Left ventricle myocardium inferior (tissue), 1 donor: Measurements from ENCODE around the gene TFAP2D. TPM values are rescaled to one million over a fixed set of nuclear protein-coding genes. Genes with fewer than 3 reads are reported as not detected.

Experiments
- DNase-seq: peaks from one replicate; pipeline ENCODE4 v3.0.0-alpha.2; 2020
- H3K27ac ChIP-seq: fragments of 200-600 bp; replicated peaks from 2 replicates; pipeline ENCODE4 v1.8.0; 2021
- H3K27me3 ChIP-seq: fragments of 200-600 bp; 2 replicates; pipeline ENCODE4 v1.8.0; 2021; ENCODE audit warnings: low read depth
- H3K36me3 ChIP-seq: fragments of 200-600 bp; 2 replicates; pipeline ENCODE4 v1.8.0; 2021
- H3K4me1 ChIP-seq: fragments of 200-600 bp; 2 replicates; pipeline ENCODE4 v1.8.0; 2021
- H3K4me3 ChIP-seq: fragments of 200-600 bp; 2 replicates; pipeline ENCODE4 v1.8.0; 2021; ENCODE audit warnings: mild to moderate bottlenecking, moderate library complexity
- H3K9me3 ChIP-seq: fragments of 200-600 bp; replicated peaks from 2 replicates; pipeline ENCODE4 v1.8.0; 2021
- CTCF ChIP-seq: fragments of 200-600 bp; IDR thresholded peaks from 2 replicates; pipeline ENCODE4 v1.8.0; 2021; ENCODE audit warnings: antibody characterized with exemption, mild to moderate bottlenecking, borderline replicate concordance
- intact Hi-C: fragments of 100-400 bp; cut with micrococcal nuclease; formaldehyde crosslinking; loops from one replicate; pipeline ENCODE4 v1.11.0; 2022
- total RNA-seq: library from RNA; stranded (reverse); fragmentation: NEBNext Ultra II Directional; extraction: Animal tissue kit (Norgen Biotek cat#: 25700); gene quantifications from one replicate; pipeline ENCODE4 v1.2.1, GENCODE V29; 2021
- donor health status: DM: no; HTN: yes; CAD: no; lungs with severe emphysema.

Gene TFAP2D
- total RNA-seq, 1 donor from 2014 or later, result not detected

GRCh38 chr6:50742161-50742560, 28.8 kb downstream of the TFAP2D start:
- Histone ChIP-seq H3K4me1 (no peaks in the 10 kb centered on the region), H3K4me3 (no peak overlapping the region), H3K36me3 (no peaks in the 10 kb centered on the region), H3K9me3 (no peaks in the 10 kb centered on the region), H3K27ac (no peak overlapping the region), H3K27me3 (no peaks in the 10 kb centered on the region)
- no peak for DNase-seq
- TF ChIP-seq CTCF, result no peak
- intact Hi-C loops, result no loop called here

GRCh38 chr6:50744976-50745375, 31.6 kb downstream of the TFAP2D start:
- Histone ChIP-seq H3K9me3 (no peaks in the 10 kb centered on the region), H3K27me3 (no peaks in the 10 kb centered on the region), H3K27ac (no peak overlapping the region), H3K4me1 (no peaks in the 10 kb centered on the region), H3K36me3 (no peaks in the 10 kb centered on the region), H3K4me3 (no peak overlapping the region)
- no peak for TF ChIP-seq CTCF
- intact Hi-C loops, result no loop called here
- DNase-seq, result no peak

GRCh38 chr6:50762798-50763197, 49.5 kb downstream of the TFAP2D start:
- no peak for DNase-seq
- H3K4me3 ChIP-seq, result no peak overlapping the region
- H3K36me3 ChIP-seq, result no peaks in the 10 kb centered on the region
- H3K4me1 ChIP-seq, result no peaks in the 10 kb centered on the region
- H3K9me3 ChIP-seq, result peaks cover 20% of the 10 kb centered on the region
- no peaks in the 10 kb centered on the region for H3K27me3 ChIP-seq
- H3K27ac ChIP-seq, result no peak overlapping the region
- no peak for TF ChIP-seq CTCF
- intact Hi-C loops, result no loop called here

DNA sequence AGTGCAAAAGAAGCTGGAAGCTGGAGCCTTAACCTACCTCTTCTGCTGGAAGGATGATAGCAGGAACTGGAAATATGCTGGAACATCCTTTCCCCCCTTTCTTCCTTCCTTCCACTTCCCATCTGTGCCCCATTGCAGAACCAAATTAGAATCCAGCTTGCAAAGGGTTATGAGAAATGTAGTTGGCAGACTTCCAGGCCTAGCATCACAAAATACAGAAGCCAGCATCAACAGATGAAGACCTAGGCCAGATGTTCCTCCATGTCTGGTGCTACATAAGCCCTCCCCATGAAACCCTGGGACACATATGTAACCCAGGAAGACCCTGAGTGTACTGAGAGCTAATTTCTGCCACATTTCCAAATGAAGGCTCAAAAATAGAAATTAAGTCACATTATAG, 65.4 kb downstream of the TFAP2D start:
- intact Hi-C loops, result no loop called here
- no peaks in the 10 kb centered on the region for H3K9me3 ChIP-seq
- no peak for DNase-seq
- no peaks in the 10 kb centered on the region for H3K4me1 ChIP-seq
- H3K27ac ChIP-seq, result no peak overlapping the region
- no peaks in the 10 kb centered on the region for H3K36me3 ChIP-seq
- no peak for TF ChIP-seq CTCF
- H3K27me3 ChIP-seq, result no peaks in the 10 kb centered on the region
- H3K4me3 ChIP-seq, result no peak overlapping the region

- no peak for DNase-seq
- no peak overlapping the region for H3K27ac ChIP-seq
- H3K9me3 ChIP-seq, result no peaks in the 10 kb centered on the region
- no peaks in the 10 kb centered on the region for H3K27me3 ChIP-seq
- intact Hi-C loops, result no loop called here
- no peak for TF ChIP-seq CTCF
- no peaks in the 10 kb centered on the region for H3K36me3 ChIP-seq
- H3K4me3 ChIP-seq, result no peak overlapping the region
- H3K4me1 ChIP-seq, result no peaks in the 10 kb centered on the region
These were observed 67.1 kb downstream of the TFAP2D start for GRCh38 chr6:50780382-50780781.

DNA sequence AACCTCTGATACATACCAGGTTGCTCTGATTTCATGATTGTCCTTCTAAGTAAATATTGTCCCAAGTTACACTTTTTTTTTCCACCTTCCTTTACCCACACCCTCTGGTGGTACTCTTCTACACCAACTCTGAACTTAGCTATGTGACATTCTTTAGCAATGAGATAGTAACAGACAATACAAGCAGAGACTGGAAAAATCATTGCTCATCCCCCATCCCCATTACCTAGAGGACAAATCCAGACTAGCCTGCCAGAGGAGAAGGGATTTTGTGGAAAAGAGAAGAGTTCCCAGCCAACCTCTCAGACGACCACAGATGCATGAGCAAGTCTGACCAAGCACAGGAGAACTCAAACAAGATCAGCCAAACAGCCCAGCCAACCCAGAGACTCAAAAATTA, 72.6 kb downstream of the TFAP2D start:
- Histone ChIP-seq H3K27ac (no peak overlapping the region), H3K36me3 (no peaks in the 10 kb centered on the region), H3K27me3 (no peaks in the 10 kb centered on the region), H3K4me1 (no peaks in the 10 kb centered on the region), H3K4me3 (no peak overlapping the region), H3K9me3 (no peaks in the 10 kb centered on the region)
- intact Hi-C loops, result no loop called here
- DNase-seq, result no peak
- no peak for TF ChIP-seq CTCF
